ENCODE results near the gene WDR7.

Gene WDR7

GRCh38 chr18:56721491-56721890 lies 70.3 kb downstream of the WDR7 start:
- no peak overlapping the region for H3K4me2 ChIP-seq (ENCODE audit: low read depth, low read length)
- H4K20me1 ChIP-seq (ENCODE audit: insufficient read depth, low read length): no peaks in the 10 kb centered on the region
- H3K27ac ChIP-seq (ENCODE audit: low read length): no peak overlapping the region
- H3K79me2 ChIP-seq (ENCODE audit: low read length): no peaks in the 10 kb centered on the region
- no peaks in the 10 kb centered on the region for H3F3A ChIP-seq (ENCODE audit: insufficient read depth, low read length)
- no peak overlapping the region for H3K4me3 ChIP-seq (ENCODE audit: low read length)
- H3K9ac ChIP-seq (ENCODE audit: low read length): no peak overlapping the region
- no peak overlapping the region for H2AFZ ChIP-seq (ENCODE audit: low read length)
- H3K4me1 ChIP-seq (ENCODE audit: low read length): peaks cover 5% of the 10 kb centered on the region; the same call in 1 of the 2 replicates
- no peaks in the 10 kb centered on the region for H3K9me3 ChIP-seq (replicated peaks; ENCODE audit: insufficient read depth, low read length)
- no peaks in the 10 kb centered on the region for H3K27me3 ChIP-seq (replicated peaks; ENCODE audit: insufficient read depth, low read length)
- no peak for DNase-seq
- H3K36me3 ChIP-seq (replicated peaks; ENCODE audit: insufficient read depth, low read length): no peaks in the 10 kb centered on the region
- TF ChIP-seq CTCF (IDR thresholded peaks at IDR 0.05; ENCODE audit: low read length): no peak
- no peak for TF ChIP-seq EZH2 (optimal IDR thresholded peaks at IDR 0.05; ENCODE audit: low read depth, low read length)
- TF ChIP-seq EZH2phosphoT487 (IDR thresholded peaks at IDR 0.05; ENCODE audit: low read length): no peak
- H3K9me2 ChIP-seq (replicated peaks; ENCODE audit: insufficient read depth, low read length): no peaks in the 10 kb centered on the region

DNA sequence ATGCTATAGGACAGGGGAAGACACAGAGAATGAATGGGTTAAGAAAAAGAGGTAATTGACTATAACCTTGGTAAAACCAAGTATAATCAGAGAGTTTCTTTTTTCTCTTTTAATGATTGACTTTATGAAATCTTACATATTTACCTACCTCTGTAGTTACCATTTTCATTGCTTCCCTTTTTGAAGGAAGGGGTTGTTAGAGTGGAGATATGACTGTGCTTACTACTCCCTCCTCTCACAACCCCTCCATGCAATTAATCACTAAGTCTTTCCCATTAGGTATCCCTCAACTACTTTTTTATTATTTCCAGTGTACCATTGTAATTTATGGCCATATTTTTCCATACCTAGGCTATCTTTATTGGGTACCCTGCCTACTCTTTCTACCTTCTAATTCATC lies 71.4 kb downstream of the WDR7 start:
- no peak overlapping the region for H3K27ac ChIP-seq (ENCODE audit: low read length)
- no peak for DNase-seq
- no peaks in the 10 kb centered on the region for H4K20me1 ChIP-seq (ENCODE audit: insufficient read depth, low read length)
- H3K4me3 ChIP-seq (ENCODE audit: low read length): no peak overlapping the region
- no peaks in the 10 kb centered on the region for H3K79me2 ChIP-seq (ENCODE audit: low read length)
- no peaks in the 10 kb centered on the region for H3F3A ChIP-seq (ENCODE audit: insufficient read depth, low read length)
- H3K36me3 ChIP-seq (replicated peaks; ENCODE audit: insufficient read depth, low read length): no peaks in the 10 kb centered on the region
- H3K9me2 ChIP-seq (replicated peaks; ENCODE audit: insufficient read depth, low read length): no peaks in the 10 kb centered on the region
- TF ChIP-seq EZH2phosphoT487 (IDR thresholded peaks at IDR 0.05; ENCODE audit: low read length): no peak
- no peak for TF ChIP-seq CTCF (IDR thresholded peaks at IDR 0.05; ENCODE audit: low read length)
- TF ChIP-seq EZH2 (optimal IDR thresholded peaks at IDR 0.05; ENCODE audit: low read depth, low read length): no peak
- no peak overlapping the region for H3K4me2 ChIP-seq (ENCODE audit: low read depth, low read length)
- no peaks in the 10 kb centered on the region for H3K27me3 ChIP-seq (replicated peaks; ENCODE audit: insufficient read depth, low read length)
- H3K4me1 ChIP-seq (ENCODE audit: low read length): no peaks in the 10 kb centered on the region
- no peak overlapping the region for H2AFZ ChIP-seq (ENCODE audit: low read length)
- H3K9me3 ChIP-seq (replicated peaks; ENCODE audit: insufficient read depth, low read length): no peaks in the 10 kb centered on the region
- no peak overlapping the region for H3K9ac ChIP-seq (ENCODE audit: low read length)

DNA sequence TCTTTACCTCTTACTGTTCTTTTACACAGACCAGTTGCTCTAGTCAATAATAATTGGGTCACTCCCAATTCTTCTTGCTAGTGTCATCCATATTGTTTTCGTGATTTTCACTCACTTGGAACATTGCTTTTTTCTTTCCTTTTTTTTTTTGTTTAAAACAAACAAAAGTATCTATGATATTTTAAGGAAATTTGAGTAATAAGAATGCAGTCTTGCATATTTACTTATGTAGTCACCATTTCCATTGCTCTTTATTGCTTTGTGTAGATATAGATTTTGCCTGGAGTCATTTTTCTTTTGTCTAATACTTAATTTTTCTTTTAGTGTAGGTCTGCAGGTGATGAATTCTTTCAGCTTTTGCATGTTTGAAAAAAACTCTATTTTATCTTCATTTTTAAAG lies 71.9 kb downstream of the WDR7 start:
- no peaks in the 10 kb centered on the region for H3K9me3 ChIP-seq (replicated peaks; ENCODE audit: insufficient read depth, low read length)
- H3K9ac ChIP-seq (ENCODE audit: low read length): no peak overlapping the region
- no peaks in the 10 kb centered on the region for H3F3A ChIP-seq (ENCODE audit: insufficient read depth, low read length)
- no peak for TF ChIP-seq CTCF (IDR thresholded peaks at IDR 0.05; ENCODE audit: low read length)
- no peak for TF ChIP-seq EZH2phosphoT487 (IDR thresholded peaks at IDR 0.05; ENCODE audit: low read length)
- no peak for TF ChIP-seq EZH2 (optimal IDR thresholded peaks at IDR 0.05; ENCODE audit: low read depth, low read length)
- no peaks in the 10 kb centered on the region for H3K79me2 ChIP-seq (ENCODE audit: low read length)
- H3K27me3 ChIP-seq (replicated peaks; ENCODE audit: insufficient read depth, low read length): no peaks in the 10 kb centered on the region
- H3K4me3 ChIP-seq (ENCODE audit: low read length): no peak overlapping the region
- no peaks in the 10 kb centered on the region for H4K20me1 ChIP-seq (ENCODE audit: insufficient read depth, low read length)
- H3K36me3 ChIP-seq (replicated peaks; ENCODE audit: insufficient read depth, low read length): no peaks in the 10 kb centered on the region
- H3K4me1 ChIP-seq (ENCODE audit: low read length): no peaks in the 10 kb centered on the region
- H3K9me2 ChIP-seq (replicated peaks; ENCODE audit: insufficient read depth, low read length): no peaks in the 10 kb centered on the region
- H2AFZ ChIP-seq (ENCODE audit: low read length): no peak overlapping the region
- DNase-seq: no peak
- no peak overlapping the region for H3K4me2 ChIP-seq (ENCODE audit: low read depth, low read length)
- no peak overlapping the region for H3K27ac ChIP-seq (ENCODE audit: low read length)
